ENCODE results near the gene KLHDC10. TPM values are rescaled to one million over a fixed set of nuclear protein-coding genes. Genes with fewer than 3 reads are reported as not detected.
A peak's percentile ranks its signal among the peaks of the same experiment; 100 is the strongest.

Gene KLHDC10
- total RNA-seq, 6 experiments from 2014 or later: 21.0 to 25.5 (median 24.1) TPM

- H3K4me3 Mint-ChIP-seq: no peak overlapping the region
- no peaks in the 10 kb centered on the region for H3K36me3 Mint-ChIP-seq (ENCODE audit: low read depth)
- no peak for DNase-seq
- H3K9me3 Mint-ChIP-seq: no peaks in the 10 kb centered on the region
- H3K27ac Mint-ChIP-seq: no peak overlapping the region
- no peak for TF ChIP-seq CTCF (IDR thresholded peaks at IDR 0.05)
- peaks cover 3% of the 10 kb centered on the region; the same call in 1 of the 2 replicates for H3K27me3 Mint-ChIP-seq (ENCODE audit: insufficient read depth)
- H3K4me1 Mint-ChIP-seq (ENCODE audit: low read depth): peaks cover 11% of the 10 kb centered on the region
Observed at GRCh38 chr7:130148561-130148960, 78.2 kb downstream of the KLHDC10 start.

GRCh38 chr7:130149281-130150139, 79.2 kb downstream of the KLHDC10 start:
- no peak for TF ChIP-seq CTCF (IDR thresholded peaks at IDR 0.05)
- peaks cover 3% of the 10 kb centered on the region; the same call in 1 of the 2 replicates for H3K27me3 Mint-ChIP-seq (ENCODE audit: insufficient read depth)
- no peak for DNase-seq
- no peaks in the 10 kb centered on the region for H3K36me3 Mint-ChIP-seq (ENCODE audit: low read depth)
- no peaks in the 10 kb centered on the region for H3K9me3 Mint-ChIP-seq
- no peak overlapping the region for H3K4me3 Mint-ChIP-seq
- H3K4me1 Mint-ChIP-seq (ENCODE audit: low read depth): peaks cover 7% of the 10 kb centered on the region
- H3K27ac Mint-ChIP-seq: no peak overlapping the region

- no peaks in the 10 kb centered on the region for H3K36me3 Mint-ChIP-seq (ENCODE audit: low read depth)
- no peak overlapping the region for H3K4me3 Mint-ChIP-seq
- peaks cover 3% of the 10 kb centered on the region; the same call in 1 of the 2 replicates for H3K27me3 Mint-ChIP-seq (ENCODE audit: insufficient read depth)
- no peaks in the 10 kb centered on the region for H3K4me1 Mint-ChIP-seq (ENCODE audit: low read depth)
- no peak overlapping the region for H3K27ac Mint-ChIP-seq
- DNase-seq: no peak
- no peaks in the 10 kb centered on the region for H3K9me3 Mint-ChIP-seq
- no peak for TF ChIP-seq CTCF (IDR thresholded peaks at IDR 0.05)
Observed at GRCh38 chr7:130150587-130150986, 80.3 kb downstream of the KLHDC10 start.

GRCh38 chr7:130151591-130152492, 81.5 kb downstream of the KLHDC10 start:
- Mint-ChIP-seq H3K27ac (no peak overlapping the region), H3K9me3 (no peaks in the 10 kb centered on the region), H3K36me3 (ENCODE audit: low read depth) (0 out of 2 replicates have a peak, but pooled peaks cover 2% of the 10 kb centered on the region), H3K4me3 (no peak overlapping the region), H3K27me3 (ENCODE audit: insufficient read depth) (peaks cover 3% of the 10 kb centered on the region; the same call in 1 of the 2 replicates), H3K4me1 (ENCODE audit: low read depth) (no peaks in the 10 kb centered on the region)
- TF ChIP-seq CTCF (IDR thresholded peaks at IDR 0.05): no peak
- peak; percentile 5 for DNase-seq

GRCh38 chr7:130152493-130153210, 82.3 kb downstream of the KLHDC10 start:
- Mint-ChIP-seq H3K9me3 (no peaks in the 10 kb centered on the region), H3K36me3 (ENCODE audit: low read depth) (peaks cover 9% of the 10 kb centered on the region), H3K4me3 (no peak overlapping the region), H3K4me1 (ENCODE audit: low read depth) (no peaks in the 10 kb centered on the region), H3K27me3 (ENCODE audit: insufficient read depth) (peaks cover 3% of the 10 kb centered on the region; the same call in 1 of the 2 replicates), H3K27ac (no peak overlapping the region)
- no peak for TF ChIP-seq CTCF (IDR thresholded peaks at IDR 0.05)
- peak; percentile 26 for DNase-seq

Measured in HFFc6 (cell line).